ENCODE measurements around the gene NAT8.

DNA sequence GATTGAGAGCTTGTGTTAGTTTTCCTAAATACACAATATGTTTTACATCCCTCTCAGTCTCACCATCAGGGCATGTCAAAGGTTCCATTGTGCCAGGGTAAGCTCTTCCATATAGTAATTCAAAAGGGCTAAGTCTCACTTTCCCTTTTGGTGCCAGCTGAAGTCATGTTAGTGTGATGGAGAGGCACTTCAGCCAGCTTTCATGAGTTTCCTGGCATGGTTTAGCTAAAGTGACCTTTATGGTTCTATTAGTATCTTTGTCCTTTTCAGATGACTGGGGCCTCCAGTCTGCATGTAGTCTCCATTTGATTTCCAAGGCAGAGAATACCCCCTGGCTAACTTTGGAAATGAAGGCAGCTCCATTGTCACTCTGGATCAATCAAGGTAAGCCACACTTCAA is 27.2 kb downstream of the NAT8 start:
- TF ChIP-seq SMC3 (IDR thresholded peaks at IDR 0.05; ENCODE audit: low read depth, low read length), result no peak
- TF ChIP-seq, protein P1, sequence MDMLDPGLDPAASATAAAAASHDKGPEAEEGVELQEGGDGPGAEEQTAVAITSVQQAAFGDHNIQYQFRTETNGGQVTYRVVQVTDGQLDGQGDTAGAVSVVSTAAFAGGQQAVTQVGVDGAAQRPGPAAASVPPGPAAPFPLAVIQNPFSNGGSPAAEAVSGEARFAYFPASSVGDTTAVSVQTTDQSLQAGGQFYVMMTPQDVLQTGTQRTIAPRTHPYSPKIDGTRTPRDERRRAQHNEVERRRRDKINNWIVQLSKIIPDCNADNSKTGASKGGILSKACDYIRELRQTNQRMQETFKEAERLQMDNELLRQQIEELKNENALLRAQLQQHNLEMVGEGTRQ (IDR thresholded peaks at IDR 0.05; ENCODE audit: borderline replicate concordance, low read depth, low read length), result no peak
- no peak for TF ChIP-seq TAF1 (IDR thresholded peaks at IDR 0.05; ENCODE audit: borderline replicate concordance, low read depth, low read length)
- TF ChIP-seq, protein P2, sequence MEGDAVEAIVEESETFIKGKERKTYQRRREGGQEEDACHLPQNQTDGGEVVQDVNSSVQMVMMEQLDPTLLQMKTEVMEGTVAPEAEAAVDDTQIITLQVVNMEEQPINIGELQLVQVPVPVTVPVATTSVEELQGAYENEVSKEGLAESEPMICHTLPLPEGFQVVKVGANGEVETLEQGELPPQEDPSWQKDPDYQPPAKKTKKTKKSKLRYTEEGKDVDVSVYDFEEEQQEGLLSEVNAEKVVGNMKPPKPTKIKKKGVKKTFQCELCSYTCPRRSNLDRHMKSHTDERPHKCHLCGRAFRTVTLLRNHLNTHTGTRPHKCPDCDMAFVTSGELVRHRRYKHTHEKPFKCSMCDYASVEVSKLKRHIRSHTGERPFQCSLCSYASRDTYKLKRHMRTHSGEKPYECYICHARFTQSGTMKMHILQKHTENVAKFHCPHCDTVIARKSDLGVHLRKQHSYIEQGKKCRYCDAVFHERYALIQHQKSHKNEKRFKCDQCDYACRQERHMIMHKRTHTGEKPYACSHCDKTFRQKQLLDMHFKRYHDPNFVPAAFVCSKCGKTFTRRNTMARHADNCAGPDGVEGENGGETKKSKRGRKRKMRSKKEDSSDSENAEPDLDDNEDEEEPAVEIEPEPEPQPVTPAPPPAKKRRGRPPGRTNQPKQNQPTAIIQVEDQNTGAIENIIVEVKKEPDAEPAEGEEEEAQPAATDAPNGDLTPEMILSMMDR (IDR thresholded peaks at IDR 0.05), result no peak
- TF ChIP-seq RCOR1 (IDR thresholded peaks at IDR 0.05; ENCODE audit: low read length), result no peak
- no peak for TF ChIP-seq ELF1 (IDR thresholded peaks at IDR 0.05)
- TF ChIP-seq NFIC (IDR thresholded peaks at IDR 0.05; ENCODE audit: borderline replicate concordance), result no peak
- no peak for TF ChIP-seq RXRA (IDR thresholded peaks at IDR 0.05; ENCODE audit: borderline replicate concordance, low read depth)
- no peak for TF ChIP-seq TCF12 (IDR thresholded peaks at IDR 0.05)
- TF ChIP-seq FOXJ3 (CRISPR knock-in tag; IDR thresholded peaks at IDR 0.05), result no peak
- no peak for TF ChIP-seq GATA2 (CRISPR knock-in tag; IDR thresholded peaks at IDR 0.05)
